Measurements from ENCODE around the gene CDKN2C.

The CDKN2C gene

GRCh38 chr1:50920409-50920808 lies 49.6 kb upstream of the CDKN2C start:
- CTCF ChIA-PET, result interaction anchor here (1.8 kb wide), 1 partner anchor 9 kb away, joined by 7 read pairs; no protein-coding TSS in a partner anchor
- no peak for TF ChIP-seq ZSCAN16 (tag by site-specific recombination; IDR thresholded peaks at IDR 0.05)
- no peak for TF ChIP-seq ZNF416 (tag by site-specific recombination; IDR thresholded peaks at IDR 0.05)
- no peak for TF ChIP-seq HOXA7 (CRISPR knock-in tag; IDR thresholded peaks at IDR 0.05; ENCODE audit: borderline replicate concordance)
- no peak for TF ChIP-seq ZNF248 (tag by site-specific recombination; IDR thresholded peaks at IDR 0.05)
- no peak for TF ChIP-seq ZNF548 (tag by site-specific recombination; IDR thresholded peaks at IDR 0.05)
- no peak for TF ChIP-seq ZNF76 (tag by site-specific recombination; IDR thresholded peaks at IDR 0.05; ENCODE audit: borderline replicate concordance, low read depth)
- no peak for TF ChIP-seq ZNF404 (tag by site-specific recombination; IDR thresholded peaks at IDR 0.05)
- TF ChIP-seq ZNF558 (tag by site-specific recombination; IDR thresholded peaks at IDR 0.05), result no peak
- TF ChIP-seq PRDM10 (tag by site-specific recombination; IDR thresholded peaks at IDR 0.05), result no peak
- TF ChIP-seq ZBTB26 (tag by site-specific recombination; optimal IDR thresholded peaks at IDR 0.05), result no peak
- no peak for TF ChIP-seq SETDB1 (IDR thresholded peaks at IDR 0.05; ENCODE audit: insufficient read length, low read length)
- no peak for TF ChIP-seq ZNF626 (tag by site-specific recombination; IDR thresholded peaks at IDR 0.05)
- TF ChIP-seq ZNF777 (tag by site-specific recombination; IDR thresholded peaks at IDR 0.05; ENCODE audit: borderline replicate concordance), result no peak
- no peak for TF ChIP-seq ZNF174 (tag by site-specific recombination; IDR thresholded peaks at IDR 0.05)
- POLR2A ChIA-PET, result no interaction called here
- H3K9me3 ChIP-seq (ENCODE audit: control insufficient read depth, insufficient read depth, low read depth, low read length), result no peaks in the 10 kb centered on the region
- H3K4me3 ChIP-seq (ENCODE audit: low read depth, low read length), result no peak overlapping the region
- H3K4me1 ChIP-seq (ENCODE audit: control insufficient read depth, insufficient read depth, low read length), result no peaks in the 10 kb centered on the region
- no peak overlapping the region for H3K27ac ChIP-seq (ENCODE audit: extremely low read depth, low read depth, low read length)
- no peaks in the 10 kb centered on the region for H3K36me3 ChIP-seq (ENCODE audit: control insufficient read depth in 2 of 2, insufficient read depth in 1 of 2, low read length in 2 of 2)

GRCh38 chr1:50921029-50921428 lies 49.0 kb upstream of the CDKN2C start:
- Histone ChIP-seq H3K4me3 (ENCODE audit: low read depth, low read length) (no peak overlapping the region), H3K9me3 (ENCODE audit: control insufficient read depth, insufficient read depth, low read depth, low read length) (no peaks in the 10 kb centered on the region), H3K36me3 (ENCODE audit: control insufficient read depth in 2 of 2, insufficient read depth in 1 of 2, low read length in 2 of 2) (no peaks in the 10 kb centered on the region), H3K27ac (ENCODE audit: extremely low read depth, low read depth, low read length) (no peak overlapping the region), H3K4me1 (ENCODE audit: control insufficient read depth, insufficient read depth, low read length) (no peaks in the 10 kb centered on the region)
- ChIA-PET POLR2A (no interaction called here), CTCF (interaction anchor here (1.8 kb wide), 1 partner anchor 9 kb away, joined by 7 read pairs; no protein-coding TSS in a partner anchor)
- TF ChIP-seq ZNF555 (tag by site-specific recombination; conservative IDR thresholded peaks at IDR 0.05), result no peak
- no peak for TF ChIP-seq KLF17 (tag by site-specific recombination; IDR thresholded peaks at IDR 0.05)
- no peak for TF ChIP-seq ZBTB11 (tag by site-specific recombination; conservative IDR thresholded peaks at IDR 0.05; ENCODE audit: low read depth)
- no peak for TF ChIP-seq ZBTB44 (tag by site-specific recombination; IDR thresholded peaks at IDR 0.05)
- no peak for TF ChIP-seq ZNF692 (tag by site-specific recombination; IDR thresholded peaks at IDR 0.05)
- no peak for TF ChIP-seq PRDM1 (tag by site-specific recombination; IDR thresholded peaks at IDR 0.05)

Data from HEK293 (cell line).